Activated CD8-positive, alpha-beta memory T cell treated with anti-CD3 and anti-CD28 coated beads for 36 hours (primary cell): ENCODE measurements around the gene EHMT1. TPM values are rescaled to one million over a fixed set of nuclear protein-coding genes. Genes with fewer than 3 reads are reported as not detected.

ENCODE experiments used
- CTCF ChIA-PET: fragments of 350-600 bp; sonication (Branson Sonifier 250); formaldehyde crosslinking; loops from one replicate; lab custom pipeline; 2021; ENCODE audit warnings: antibody characterized with exemption; lab: Charles Lee
- POLR2A ChIA-PET: fragments of 350-600 bp; sonication (Branson Sonifier 250); formaldehyde crosslinking; loops from one replicate; lab custom pipeline; 2021; ENCODE audit warnings: antibody characterized with exemption; lab: Charles Lee
- total RNA-seq, 2 experiments: library from RNA; stranded (reverse); gene quantifications; one replicate each; pipeline ENCODE4 v1.2.3, GENCODE V29; 2021

The EHMT1 gene
- total RNA-seq, 2 experiments from 2014 or later = 69.9 to 75.4 TPM

DNA sequence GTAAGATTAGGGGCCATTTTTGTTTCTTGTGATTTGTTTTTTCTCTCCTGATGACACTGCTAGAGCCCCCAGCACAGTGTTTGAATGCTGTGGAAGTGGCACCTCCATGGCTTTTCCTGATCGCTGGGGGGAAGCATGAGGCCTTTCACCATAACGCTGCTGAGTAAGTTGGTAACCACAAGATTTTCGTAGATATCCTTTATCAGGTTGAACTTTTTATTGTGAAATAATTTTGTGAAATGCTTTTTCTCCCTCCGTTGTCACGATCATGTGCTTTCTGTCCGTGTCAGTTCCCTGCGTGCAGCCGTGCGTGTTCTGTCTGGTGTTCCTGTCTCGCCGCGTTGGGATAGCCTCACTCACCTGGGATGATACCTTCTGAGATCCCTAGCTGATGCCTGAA is 59.4 kb downstream of the EHMT1 start:
- CTCF ChIA-PET = no interaction called here

DNA sequence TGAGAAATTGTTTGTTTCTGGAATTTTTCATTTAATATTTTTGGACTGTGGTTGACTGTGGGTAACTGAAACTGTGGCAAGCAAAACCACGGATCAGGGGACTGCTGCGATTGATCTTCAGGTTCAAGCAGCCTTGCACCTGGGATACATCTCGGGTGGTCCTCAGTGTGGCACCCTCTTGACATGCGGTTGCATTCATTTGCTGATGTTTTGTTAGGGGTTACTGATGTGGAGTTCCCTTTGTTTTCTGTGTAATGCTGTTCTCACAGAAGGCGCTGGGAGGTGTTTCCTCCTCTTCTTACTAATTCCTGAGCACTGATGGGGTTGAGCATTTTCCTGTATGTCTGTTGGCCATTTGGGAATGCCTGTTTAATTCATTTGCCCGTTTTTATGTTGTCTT is 60.4 kb downstream of the EHMT1 start:
- POLR2A ChIA-PET = no interaction called here
- CTCF ChIA-PET = no interaction called here

More for the DNA sequence above, 59.4 kb downstream of the EHMT1 start:
- POLR2A ChIA-PET = interaction anchor here (0.7 kb wide), 1 partner anchor 40 kb away, joined by 3 read pairs; no protein-coding TSS in a partner anchor

DNA sequence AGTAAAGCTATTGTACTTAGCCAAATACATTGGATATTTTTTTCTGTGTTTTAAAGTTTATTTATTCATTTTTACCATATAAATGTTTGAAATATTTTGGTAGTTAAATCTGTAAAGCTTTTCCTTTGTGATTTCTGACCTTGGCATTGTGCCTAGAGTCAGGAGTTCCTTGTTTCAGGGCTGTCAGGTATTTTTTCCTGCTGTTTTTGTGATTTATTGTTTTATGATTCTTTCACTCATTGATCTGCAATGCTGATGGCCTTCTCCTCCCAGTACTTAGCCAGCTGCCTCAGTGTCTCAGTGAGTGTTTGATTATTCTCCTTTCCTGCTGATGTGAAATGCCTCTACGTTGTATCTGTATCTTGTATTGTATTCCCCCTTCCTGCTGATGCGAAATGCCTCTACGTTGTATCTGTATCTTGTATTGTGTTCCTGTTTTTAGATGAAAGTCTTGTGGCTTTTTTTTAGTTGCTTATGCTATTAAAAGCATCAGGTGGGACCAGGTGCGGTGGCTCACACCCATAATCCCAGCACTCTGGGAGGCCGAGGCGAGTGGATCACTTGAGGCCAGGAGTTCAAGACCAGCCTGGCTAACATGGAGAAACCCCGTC is 61.0 kb downstream of the EHMT1 start:
- ChIA-PET POLR2A (no interaction called here), CTCF (no interaction called here)

DNA sequence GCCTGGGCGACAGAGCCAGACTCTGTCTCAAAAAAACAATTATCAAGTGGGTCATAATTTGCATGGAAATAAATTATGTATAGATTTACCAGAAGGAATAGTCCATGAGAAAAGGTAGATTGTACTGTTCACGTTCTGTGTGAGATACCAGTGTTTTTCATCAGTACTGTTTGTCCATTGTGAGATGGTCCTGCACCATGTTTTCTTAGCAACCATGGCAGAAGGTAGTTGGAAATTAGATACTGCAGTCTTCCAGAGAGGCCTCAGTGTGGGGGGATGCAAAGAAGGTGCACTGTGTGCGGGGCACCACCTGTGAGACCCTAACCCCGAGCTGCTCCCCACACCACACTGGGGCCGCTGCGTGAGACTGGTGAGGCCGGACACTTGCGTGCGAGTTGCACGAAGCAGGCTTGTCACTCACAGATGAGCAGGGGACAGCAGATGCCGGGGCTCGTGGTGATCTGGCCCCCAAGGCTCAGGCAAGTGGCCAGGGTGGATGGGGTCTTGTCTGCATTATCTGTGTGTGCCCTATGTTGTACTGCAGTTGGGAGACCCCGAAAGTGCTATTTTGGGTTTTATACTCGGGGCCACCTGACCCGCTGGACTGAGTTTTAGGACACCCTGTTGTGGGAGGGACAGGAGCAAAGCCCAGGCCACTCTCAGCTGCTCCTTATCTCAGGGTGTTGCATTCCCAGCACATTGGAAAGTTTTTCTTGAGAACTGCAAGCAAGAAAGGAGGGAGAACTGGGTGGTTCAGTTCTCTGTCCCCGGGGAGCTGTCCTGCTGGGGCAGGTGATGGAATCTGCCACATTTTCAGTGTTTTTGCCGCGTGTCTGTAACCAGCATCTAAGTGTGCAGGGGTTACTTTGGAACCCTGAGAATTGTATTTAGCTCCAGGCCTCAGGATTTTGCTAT is 61.9 kb downstream of the EHMT1 start:
- POLR2A ChIA-PET = no interaction called here
- CTCF ChIA-PET = no interaction called here

DNA sequence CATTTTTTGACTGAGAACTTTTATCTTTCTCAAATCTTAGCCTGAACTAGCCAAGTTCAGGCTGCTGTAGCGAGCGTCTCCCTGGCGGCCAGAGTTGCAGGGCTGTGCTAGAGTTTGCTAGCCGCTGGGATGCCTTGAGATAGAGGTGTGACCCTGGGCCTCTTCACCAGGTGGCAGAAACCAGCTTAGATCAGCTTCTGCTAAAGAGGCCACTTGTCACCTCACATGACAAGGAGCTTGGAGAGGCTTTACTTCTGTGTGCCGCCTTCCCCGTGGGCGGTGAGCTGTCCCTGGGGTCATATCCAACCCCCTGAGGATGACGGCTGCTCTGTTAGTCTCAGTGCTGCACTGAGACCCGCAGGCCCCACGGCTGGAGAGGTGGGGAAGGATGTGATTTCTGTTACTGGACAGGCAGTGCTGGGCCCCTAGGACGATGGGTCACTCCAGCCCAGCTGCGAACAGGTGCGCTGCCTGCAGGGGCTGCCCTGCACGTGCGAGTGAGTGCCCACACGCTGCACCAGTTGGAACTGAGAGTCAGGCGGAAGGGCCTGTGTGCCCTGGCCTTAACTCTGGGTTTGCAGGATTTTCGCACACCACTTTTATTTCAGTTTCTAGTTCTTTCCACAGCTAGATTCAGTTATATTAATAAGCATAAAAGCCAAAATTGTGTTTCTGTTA is 63.8 kb downstream of the EHMT1 start:
- ChIA-PET CTCF (no interaction called here), POLR2A (no interaction called here)

DNA sequence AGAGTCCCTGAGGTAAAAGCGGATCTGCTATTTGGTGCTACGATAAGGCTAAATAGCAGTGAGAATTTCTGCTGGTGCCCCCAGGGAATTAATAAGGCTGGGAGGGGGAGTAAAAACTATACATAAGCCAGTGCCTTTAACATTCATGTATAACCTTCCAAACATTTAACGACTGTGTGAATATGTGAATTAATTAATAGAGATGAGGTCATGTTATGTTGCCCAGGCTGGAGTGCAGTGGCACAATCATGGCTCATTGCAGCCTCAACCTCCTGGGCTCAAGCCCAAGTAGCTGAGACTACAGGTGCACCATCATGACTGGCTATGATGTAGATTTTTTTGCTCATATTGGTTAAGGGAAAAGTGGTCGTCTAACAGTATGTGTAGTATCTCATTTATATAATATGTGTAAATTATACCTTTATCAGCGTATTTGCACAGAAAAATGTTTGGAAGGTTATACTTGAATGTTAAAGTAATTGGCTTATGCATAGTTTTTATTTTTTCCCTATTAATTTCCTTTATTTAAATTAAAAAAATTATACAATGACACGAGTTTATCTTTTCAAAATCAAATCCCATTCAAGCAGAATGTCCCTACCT is 64.6 kb downstream of the EHMT1 start:
- POLR2A ChIA-PET = no interaction called here
- CTCF ChIA-PET = no interaction called here

DNA sequence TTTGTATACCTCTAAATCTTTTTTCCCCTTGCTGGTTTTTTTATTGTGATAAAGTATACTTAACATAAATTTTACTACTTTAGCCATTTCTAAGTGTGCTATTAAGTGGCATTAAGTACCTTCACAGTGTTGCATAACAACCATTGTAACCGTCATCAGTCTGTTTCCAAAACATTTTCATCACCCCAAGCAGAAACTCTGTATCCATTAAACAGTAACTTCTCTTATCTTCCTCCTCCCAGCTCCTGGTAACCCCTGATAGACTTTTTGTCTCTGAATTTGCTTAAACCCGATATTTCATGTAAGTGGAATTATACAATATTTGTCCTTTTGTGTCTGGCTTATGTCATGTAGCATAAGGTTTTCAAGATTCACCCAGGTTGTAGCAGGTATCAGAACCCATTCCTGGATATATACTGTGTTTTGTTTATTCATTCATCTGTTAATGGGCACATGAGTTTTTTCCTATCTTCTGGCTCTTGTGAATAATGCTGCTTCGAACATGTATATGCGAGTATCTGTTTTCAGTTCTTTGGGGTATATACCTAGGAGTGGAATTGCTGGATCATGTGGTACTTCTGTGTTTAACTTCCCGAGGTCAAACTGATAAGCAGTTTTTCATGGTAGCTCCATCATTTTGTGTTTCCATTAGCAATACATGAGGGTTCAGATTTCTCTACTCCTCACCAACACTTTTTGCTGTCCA is 66.4 kb downstream of the EHMT1 start:
- POLR2A ChIA-PET = no interaction called here
- CTCF ChIA-PET = no interaction called here

DNA sequence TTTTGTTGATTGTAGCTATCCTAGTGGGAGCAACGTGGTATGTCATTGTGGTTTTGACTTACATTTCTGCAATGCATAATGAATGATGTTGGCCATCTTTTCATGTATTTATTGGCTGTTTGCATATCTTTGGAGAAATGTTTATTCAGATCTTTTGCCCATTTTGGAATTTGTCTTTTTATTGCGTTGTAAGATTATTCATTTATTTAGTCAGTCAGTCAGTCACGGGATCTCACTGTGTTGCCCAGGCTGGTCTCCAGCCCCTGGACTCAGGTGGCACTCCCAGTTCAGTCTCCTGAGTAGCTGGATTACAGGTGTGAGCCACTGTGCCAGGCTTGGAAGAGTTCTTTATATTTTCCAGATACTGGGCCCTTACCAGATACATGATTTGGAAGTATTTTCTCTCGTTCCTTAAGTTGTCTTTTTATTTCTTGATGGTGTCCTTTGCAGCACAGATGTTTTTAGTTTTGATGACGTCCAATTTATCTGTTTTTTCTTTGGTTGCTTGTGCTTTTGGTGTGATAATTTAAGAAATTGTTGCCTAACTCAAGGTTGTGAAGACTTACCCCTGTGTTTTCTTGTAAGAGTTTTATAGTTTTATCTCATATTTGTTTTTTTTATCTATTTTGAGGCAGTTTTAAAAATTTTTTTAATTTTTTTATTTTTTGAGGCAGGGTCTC is 67.1 kb downstream of the EHMT1 start:
- POLR2A ChIA-PET = no interaction called here
- CTCF ChIA-PET = no interaction called here

DNA sequence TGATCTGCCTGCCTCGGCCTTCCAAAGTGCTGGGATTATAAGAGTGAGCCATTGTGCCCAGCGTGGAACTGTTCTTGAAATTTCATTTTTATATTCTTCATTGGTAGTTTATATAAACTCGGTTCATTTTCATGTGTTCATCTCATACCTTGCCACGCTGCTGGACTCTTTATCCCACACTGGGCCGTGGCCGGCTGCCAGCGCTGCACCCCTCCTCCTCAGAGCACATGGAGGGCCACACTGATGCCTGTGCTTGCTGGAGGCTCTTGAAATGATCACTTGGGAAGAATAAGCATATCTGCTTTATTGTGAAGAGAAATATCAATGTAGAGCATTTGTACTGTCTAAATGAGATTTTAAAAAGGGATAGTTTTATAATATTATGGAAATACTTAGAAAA is 69.5 kb downstream of the EHMT1 start:
- POLR2A ChIA-PET = no interaction called here

DNA sequence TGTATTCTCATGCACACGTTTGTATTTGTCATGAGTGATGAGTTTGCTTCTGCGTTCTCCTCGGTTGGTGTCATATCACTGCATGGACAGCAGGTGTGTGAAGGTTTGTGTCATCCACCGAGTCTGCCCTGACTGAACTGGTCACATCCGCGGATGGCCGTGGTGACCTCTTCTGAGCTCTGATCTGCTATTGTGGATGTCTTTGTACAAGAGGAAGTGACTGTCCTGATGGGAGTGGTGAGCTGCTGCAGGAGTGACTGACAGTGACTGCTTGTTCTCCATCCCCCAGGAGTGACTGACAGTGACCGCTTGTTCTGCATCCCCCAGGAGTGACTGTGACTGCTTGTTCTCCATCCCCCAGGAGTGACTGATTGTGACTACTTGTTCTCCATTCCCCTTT is 69.9 kb downstream of the EHMT1 start:
- ChIA-PET POLR2A (no interaction called here), CTCF (no interaction called here)

More for the DNA sequence above, 69.5 kb downstream of the EHMT1 start:
- CTCF ChIA-PET = no interaction called here

DNA sequence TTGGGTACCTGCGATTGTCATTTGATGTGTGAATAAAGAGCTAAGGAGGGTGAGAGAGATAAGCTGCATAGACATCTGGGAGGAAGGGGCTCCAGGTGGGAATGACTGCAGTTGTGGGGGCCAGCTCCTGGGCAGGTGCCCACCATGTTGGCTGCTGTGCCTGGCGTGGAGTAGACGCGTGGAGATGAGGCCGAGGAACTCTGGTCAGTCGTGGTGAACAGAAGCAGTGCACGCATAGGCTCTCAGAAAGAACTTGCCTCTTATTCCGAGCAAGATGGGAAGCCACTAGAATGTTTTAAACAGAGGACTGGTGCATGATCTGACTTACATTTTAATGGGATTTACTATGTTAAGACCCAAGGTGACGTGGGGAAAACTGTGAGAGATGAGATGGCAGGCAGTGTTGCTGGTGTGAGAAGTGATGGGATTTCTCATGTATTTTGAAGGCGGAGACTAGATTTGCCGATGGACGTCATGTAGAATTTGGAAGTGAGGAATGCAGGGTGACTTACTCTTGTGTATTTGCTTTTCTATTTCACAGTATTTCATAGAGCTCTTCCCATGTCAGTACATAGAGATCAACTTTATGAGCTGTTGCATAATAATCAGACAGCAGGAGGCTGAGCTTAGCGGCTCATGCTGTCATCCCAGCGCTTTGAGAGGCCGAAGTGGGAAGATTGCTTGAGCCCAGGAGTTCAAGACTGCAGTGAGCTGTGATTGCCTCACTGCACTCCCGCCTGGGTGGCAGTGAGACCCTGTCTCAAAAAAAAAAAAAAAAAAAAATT is 71.1 kb downstream of the EHMT1 start:
- ChIA-PET POLR2A (no interaction called here), CTCF (interaction anchor here (0.7 to 0.9 kb wide), 2 partner anchors 49 to 60 kb away, joined by 3 read pairs; no protein-coding TSS in a partner anchor)

DNA sequence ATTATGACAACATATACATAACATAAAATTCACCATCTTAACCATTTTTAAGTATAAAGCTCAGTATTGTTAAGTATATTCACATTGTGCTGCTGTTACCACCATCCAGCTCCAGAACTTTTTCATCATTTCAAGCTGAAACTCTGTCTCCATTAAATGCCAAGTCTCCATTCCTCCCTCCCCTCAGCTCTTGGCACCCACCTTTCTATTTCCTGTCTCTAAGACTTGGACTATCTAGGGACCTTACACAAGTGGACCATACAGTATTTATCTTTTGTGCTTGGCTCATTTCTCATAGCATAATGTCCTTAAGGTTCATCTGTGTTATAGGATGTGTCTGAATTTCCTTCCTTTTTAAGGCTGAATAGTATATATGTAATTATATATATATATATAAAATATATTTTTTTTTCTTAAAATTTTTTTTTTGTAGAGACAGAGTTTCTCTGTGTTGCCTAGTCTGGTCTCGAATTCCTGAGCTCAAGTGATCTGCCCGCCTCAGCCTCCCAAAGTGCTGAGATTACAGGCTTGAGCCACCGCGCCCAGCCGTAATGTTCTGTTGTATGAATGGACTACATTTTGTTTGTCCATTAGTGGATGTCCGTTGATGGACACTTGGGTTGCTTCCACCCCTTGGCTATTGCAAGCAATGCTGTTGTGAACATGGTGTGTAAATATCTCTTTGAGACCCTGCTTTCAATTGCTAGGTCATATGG is 72.3 kb downstream of the EHMT1 start:
- POLR2A ChIA-PET = no interaction called here
- CTCF ChIA-PET = interaction anchor here (0.7 kb wide), 1 partner anchor 50 kb away, joined by 3 read pairs; no protein-coding TSS in a partner anchor

DNA sequence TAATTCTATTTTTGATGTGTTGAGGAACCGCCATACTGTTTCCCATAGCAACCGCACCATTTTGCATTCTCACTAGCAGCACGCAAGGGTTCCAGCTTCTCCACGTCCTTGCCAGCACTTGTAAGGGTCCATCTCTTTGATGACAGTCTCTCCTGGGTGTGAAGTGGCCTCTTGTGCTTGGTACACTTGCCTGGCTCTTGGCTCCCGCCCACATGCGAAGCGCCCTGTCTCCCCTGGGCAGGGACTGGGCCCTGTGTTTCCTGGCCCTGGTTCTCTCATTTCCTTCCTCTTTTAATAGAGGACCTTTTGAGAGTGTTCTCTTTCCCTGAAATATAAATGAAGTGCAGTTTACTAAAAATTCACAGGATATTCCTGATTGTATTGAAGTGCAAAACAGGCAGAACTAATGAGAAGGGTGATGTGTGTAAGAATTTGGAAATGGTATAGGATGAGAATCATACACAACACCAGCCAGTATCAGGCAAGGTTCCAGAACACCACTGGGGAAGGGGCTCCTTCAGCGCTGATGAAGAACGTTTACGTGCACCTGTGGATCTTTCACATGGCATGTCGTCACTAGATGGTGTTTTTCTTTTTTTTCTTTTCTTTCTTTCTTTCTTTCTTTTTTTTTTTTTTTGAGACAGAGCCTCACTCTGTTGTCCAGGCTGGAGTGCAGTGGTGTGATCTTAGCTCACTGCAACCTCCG is 73.0 kb downstream of the EHMT1 start:
- ChIA-PET CTCF (no interaction called here), POLR2A (no interaction called here)

DNA sequence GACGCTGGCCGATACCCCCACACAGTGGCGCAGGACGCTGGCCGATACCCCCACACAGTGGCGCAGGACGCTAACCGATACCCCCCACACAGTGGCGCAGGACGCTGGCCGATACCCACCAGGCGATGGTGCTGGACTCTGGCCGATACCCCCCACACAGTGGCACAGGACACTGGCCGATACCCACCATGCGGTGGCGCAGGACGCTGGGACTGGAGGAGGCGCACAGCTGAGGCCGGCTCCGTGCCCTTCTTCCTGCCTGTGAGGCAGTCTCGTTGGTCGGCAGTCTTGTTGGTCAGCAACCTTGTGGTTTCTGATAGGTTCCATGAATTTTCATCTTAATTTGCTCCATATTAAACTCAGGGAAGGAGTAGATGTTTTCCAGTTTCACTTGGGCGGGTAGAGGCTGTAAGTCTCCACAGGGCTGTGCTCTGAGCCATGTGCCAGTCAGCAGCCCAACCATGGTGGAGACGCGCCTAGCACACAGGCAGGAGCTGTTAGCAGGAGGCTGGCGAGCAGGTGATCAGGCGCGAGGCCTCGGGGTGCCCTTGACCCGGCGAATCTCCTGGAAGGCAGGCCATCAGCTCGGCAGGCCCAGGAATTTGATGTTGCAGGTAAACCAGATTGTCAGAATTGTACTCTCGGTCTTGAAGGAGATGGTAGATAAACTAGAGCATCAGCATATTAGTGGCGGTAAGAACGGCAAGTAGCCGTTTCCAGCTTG is 75.6 kb downstream of the EHMT1 start:
- POLR2A ChIA-PET = no interaction called here
- CTCF ChIA-PET = no interaction called here

DNA sequence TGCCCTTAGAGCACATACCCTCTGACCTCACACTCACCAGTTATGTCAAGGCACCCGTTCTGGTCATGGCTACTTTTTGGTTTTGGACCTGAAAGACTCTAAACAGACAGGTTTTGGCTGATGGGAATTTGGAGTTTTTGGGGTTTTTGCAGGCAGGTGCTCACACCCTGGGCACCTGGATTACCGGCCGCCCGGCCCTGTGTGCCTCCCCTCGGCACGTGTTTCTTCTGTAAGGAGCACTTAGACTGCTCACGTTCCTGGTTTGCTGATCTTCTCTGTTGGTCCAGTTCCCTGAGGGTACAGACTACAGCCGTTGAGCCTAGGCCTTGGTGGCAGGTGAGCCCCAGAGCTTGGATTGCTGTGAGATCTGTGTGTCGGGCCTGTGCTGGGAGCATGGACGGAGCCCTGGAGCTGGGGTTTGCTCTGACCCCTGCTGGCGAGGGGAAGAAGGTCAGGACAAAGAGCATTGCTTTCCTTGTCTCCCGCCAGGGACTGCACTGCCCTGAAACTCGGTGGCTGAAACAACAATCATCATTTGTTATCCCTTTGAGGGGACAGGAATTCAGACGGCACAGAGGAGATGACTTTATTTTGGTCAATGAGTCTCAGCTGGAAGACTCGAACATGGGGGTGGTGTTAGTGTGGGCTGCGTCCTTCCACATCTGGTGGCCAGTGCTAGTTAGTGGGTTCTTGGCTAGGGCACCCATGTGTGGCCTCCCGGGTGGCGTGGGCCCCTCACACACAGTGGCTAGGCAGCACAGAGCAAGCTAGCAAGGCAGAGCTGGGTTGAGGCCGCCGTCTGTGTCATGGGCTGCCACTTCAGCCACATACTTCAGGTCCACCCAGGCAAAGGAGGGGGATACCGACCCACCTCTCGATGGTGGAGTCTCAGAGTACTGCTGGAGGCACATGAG is 76.4 kb downstream of the EHMT1 start:
- ChIA-PET CTCF (no interaction called here), POLR2A (no interaction called here)
